HL-60 (cell line): ENCODE results near the gene BPIFB6.

Source experiments
- GABPA ChIP-seq: IDR thresholded peaks from 2 replicates; pipeline ENCODE4 v1.6.1; 2012; ENCODE audit warnings: low read depth
- POLR2AphosphoS5 ChIP-seq: IDR thresholded peaks from 2 replicates; pipeline ENCODE4 v1.6.1; 2012; ENCODE audit warnings: low read depth
- SPI1 ChIP-seq: IDR thresholded peaks from 2 replicates; pipeline ENCODE4 v1.6.1; 2012; ENCODE audit warnings: low read depth, mild to moderate bottlenecking, borderline replicate concordance
- TF ChIP-seq, protein P1 (sequence below): IDR thresholded peaks from one replicate; pipeline ENCODE4 v1.5.1; 2011; ENCODE audit warnings: low read length, control low read depth, inconsistent platforms; ENCODE audit not compliant: insufficient read depth
- TF ChIP-seq, protein P2 (sequence below): IDR thresholded peaks from 2 replicates; pipeline ENCODE4 v1.6.1; 2012; ENCODE audit warnings: low read depth; ENCODE audit not compliant: insufficient replicate concordance

DNA sequence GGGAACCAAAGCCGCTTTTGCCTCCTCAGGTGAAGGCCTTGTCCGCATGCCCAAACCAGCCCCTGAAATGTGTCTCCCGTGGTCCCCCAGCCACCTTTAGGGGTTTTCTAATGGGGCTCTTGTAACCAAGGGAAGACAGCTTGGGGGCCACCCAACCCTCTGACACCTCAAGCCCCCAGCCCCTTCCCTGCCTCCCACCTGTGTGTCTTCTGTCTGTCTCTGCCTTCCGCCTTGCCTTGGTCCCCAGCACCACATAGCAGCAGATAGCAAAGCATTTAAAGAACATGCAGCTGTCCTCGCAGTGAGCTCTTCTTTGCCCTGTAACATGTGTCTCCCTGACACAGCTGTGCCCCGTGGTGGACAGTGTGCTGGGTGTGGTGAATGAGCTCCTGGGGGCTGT is 31.8 kb downstream of the BPIFB6 start:
- TF ChIP-seq, protein P1, sequence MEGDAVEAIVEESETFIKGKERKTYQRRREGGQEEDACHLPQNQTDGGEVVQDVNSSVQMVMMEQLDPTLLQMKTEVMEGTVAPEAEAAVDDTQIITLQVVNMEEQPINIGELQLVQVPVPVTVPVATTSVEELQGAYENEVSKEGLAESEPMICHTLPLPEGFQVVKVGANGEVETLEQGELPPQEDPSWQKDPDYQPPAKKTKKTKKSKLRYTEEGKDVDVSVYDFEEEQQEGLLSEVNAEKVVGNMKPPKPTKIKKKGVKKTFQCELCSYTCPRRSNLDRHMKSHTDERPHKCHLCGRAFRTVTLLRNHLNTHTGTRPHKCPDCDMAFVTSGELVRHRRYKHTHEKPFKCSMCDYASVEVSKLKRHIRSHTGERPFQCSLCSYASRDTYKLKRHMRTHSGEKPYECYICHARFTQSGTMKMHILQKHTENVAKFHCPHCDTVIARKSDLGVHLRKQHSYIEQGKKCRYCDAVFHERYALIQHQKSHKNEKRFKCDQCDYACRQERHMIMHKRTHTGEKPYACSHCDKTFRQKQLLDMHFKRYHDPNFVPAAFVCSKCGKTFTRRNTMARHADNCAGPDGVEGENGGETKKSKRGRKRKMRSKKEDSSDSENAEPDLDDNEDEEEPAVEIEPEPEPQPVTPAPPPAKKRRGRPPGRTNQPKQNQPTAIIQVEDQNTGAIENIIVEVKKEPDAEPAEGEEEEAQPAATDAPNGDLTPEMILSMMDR, result no peak
- TF ChIP-seq, protein P2, sequence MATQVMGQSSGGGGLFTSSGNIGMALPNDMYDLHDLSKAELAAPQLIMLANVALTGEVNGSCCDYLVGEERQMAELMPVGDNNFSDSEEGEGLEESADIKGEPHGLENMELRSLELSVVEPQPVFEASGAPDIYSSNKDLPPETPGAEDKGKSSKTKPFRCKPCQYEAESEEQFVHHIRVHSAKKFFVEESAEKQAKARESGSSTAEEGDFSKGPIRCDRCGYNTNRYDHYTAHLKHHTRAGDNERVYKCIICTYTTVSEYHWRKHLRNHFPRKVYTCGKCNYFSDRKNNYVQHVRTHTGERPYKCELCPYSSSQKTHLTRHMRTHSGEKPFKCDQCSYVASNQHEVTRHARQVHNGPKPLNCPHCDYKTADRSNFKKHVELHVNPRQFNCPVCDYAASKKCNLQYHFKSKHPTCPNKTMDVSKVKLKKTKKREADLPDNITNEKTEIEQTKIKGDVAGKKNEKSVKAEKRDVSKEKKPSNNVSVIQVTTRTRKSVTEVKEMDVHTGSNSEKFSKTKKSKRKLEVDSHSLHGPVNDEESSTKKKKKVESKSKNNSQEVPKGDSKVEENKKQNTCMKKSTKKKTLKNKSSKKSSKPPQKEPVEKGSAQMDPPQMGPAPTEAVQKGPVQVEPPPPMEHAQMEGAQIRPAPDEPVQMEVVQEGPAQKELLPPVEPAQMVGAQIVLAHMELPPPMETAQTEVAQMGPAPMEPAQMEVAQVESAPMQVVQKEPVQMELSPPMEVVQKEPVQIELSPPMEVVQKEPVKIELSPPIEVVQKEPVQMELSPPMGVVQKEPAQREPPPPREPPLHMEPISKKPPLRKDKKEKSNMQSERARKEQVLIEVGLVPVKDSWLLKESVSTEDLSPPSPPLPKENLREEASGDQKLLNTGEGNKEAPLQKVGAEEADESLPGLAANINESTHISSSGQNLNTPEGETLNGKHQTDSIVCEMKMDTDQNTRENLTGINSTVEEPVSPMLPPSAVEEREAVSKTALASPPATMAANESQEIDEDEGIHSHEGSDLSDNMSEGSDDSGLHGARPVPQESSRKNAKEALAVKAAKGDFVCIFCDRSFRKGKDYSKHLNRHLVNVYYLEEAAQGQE, result no peak
- TF ChIP-seq GABPA (no peak), POLR2AphosphoS5 (no peak), SPI1 (no peak)
